Activated T-helper 1 cell treated with anti-CD3 and anti-CD28 coated beads, Interleukin-12 subunit alpha, Interleukin-12 subunit beta, Interleukin-2, Interleukin-4 antibody, amounts not matched to agents 30 ng/mL and 10 ng/mL and 1 ng/mL, durations not matched to agents 14 hours and 24 hours and 36 hours (primary cell): ENCODE measurements around the gene LAMA5. TPM values are rescaled to one million over a fixed set of nuclear protein-coding genes. Genes with fewer than 3 reads are reported as not detected.

ENCODE experiments used
- DNase-seq: peaks from one replicate; pipeline ENCODE4 v3.0.0; 2021; ENCODE audit warnings: low spot score
- H3K27ac Mint-ChIP-seq: one replicate; pipeline ENCODE4 v1.8.0; 2021; ENCODE audit warnings: mild to moderate bottlenecking, mixed read lengths
- H3K27me3 Mint-ChIP-seq: one replicate; pipeline ENCODE4 v1.8.0; 2022; ENCODE audit warnings: mild to moderate bottlenecking, moderate library complexity, mixed read lengths; ENCODE audit not compliant: insufficient read depth
- H3K36me3 Mint-ChIP-seq: one replicate; pipeline ENCODE4 v1.8.0; 2021; ENCODE audit warnings: low read depth, mixed read lengths
- H3K4me1 Mint-ChIP-seq: one replicate; pipeline ENCODE4 v1.8.0; 2021; ENCODE audit warnings: low read depth, mixed read lengths
- H3K4me3 Mint-ChIP-seq: one replicate; pipeline ENCODE4 v1.8.0; 2021; ENCODE audit warnings: mild to moderate bottlenecking, moderate library complexity, mixed read lengths
- H3K9me3 Mint-ChIP-seq: one replicate; pipeline ENCODE4 v1.8.0; 2021; ENCODE audit warnings: mixed read lengths
- intact Hi-C: fragments of 100-400 bp; cut with micrococcal nuclease; formaldehyde crosslinking; loops from one replicate; pipeline ENCODE4 v1.15.1; 2024
- total RNA-seq: library from RNA; stranded (reverse); gene quantifications from 2 replicates; pipeline ENCODE4 v1.2.3, GENCODE V29; 2022

The LAMA5 gene
- total RNA-seq, 1 donor from 2014 or later = 0.83 TPM

GRCh38 chr20:62306414-62307187, 60.5 kb downstream of the LAMA5 start:
- H3K4me3 Mint-ChIP-seq = no peak overlapping the region
- no peaks in the 10 kb centered on the region for H3K27me3 Mint-ChIP-seq
- H3K36me3 Mint-ChIP-seq = peaks cover 21% of the 10 kb centered on the region
- no peak for DNase-seq
- no peaks in the 10 kb centered on the region for H3K9me3 Mint-ChIP-seq
- intact Hi-C loops = no loop called here
- H3K4me1 Mint-ChIP-seq = peaks cover 23% of the 10 kb centered on the region
- no peak overlapping the region for H3K27ac Mint-ChIP-seq

GRCh38 chr20:62305765-62306413, 61.2 kb downstream of the LAMA5 start:
- intact Hi-C loops = no loop called here
- DNase-seq = no peak
- Mint-ChIP-seq H3K36me3 (peaks cover 21% of the 10 kb centered on the region), H3K27ac (no peak overlapping the region), H3K4me3 (peak overlapping the region; percentile 93), H3K4me1 (peaks cover 28% of the 10 kb centered on the region), H3K9me3 (no peaks in the 10 kb centered on the region), H3K27me3 (no peaks in the 10 kb centered on the region)

GRCh38 chr20:62305149-62305764, 61.9 kb downstream of the LAMA5 start:
- no peaks in the 10 kb centered on the region for H3K27me3 Mint-ChIP-seq
- peak overlapping the region; percentile 93 for H3K4me3 Mint-ChIP-seq
- H3K27ac Mint-ChIP-seq = no peak overlapping the region
- peaks cover 21% of the 10 kb centered on the region for H3K36me3 Mint-ChIP-seq
- H3K9me3 Mint-ChIP-seq = no peaks in the 10 kb centered on the region
- intact Hi-C loops = no loop called here
- peaks cover 28% of the 10 kb centered on the region for H3K4me1 Mint-ChIP-seq
- no peak for DNase-seq

- H3K36me3 Mint-ChIP-seq = peaks cover 21% of the 10 kb centered on the region
- intact Hi-C loops = loop anchor here (5.0 kb wide), 3 partner anchors 63 to 292 kb away; partner anchors contain the start of genes LAMA5 and TAF4
- no peaks in the 10 kb centered on the region for H3K27me3 Mint-ChIP-seq
- H3K9me3 Mint-ChIP-seq = no peaks in the 10 kb centered on the region
- H3K4me1 Mint-ChIP-seq = peaks cover 28% of the 10 kb centered on the region
- no peak for DNase-seq
- H3K27ac Mint-ChIP-seq = peak overlapping the region; percentile 70
- peak overlapping the region; percentile 93 for H3K4me3 Mint-ChIP-seq
Measured at GRCh38 chr20:62304331-62305148, 62.6 kb downstream of the LAMA5 start.

GRCh38 chr20:62303340-62304226, 63.5 kb downstream of the LAMA5 start:
- intact Hi-C loops = loop anchor here (1.0 to 5.0 kb wide), 7 partner anchors 18 to 559 kb away; partner anchors contain the start of genes LAMA5, PSMA7, SLCO4A1 and SS18L1
- H3K27ac Mint-ChIP-seq = peak overlapping the region; percentile 70
- peak; percentile 18 for DNase-seq

GRCh38 chr20:62303062-62303339, 64.1 kb downstream of the LAMA5 start:
- peaks cover 28% of the 10 kb centered on the region for H3K4me1 Mint-ChIP-seq
- peak overlapping the region; percentile 98 for H3K4me3 Mint-ChIP-seq
- peak overlapping the region; percentile 100 for H3K27ac Mint-ChIP-seq
- no peaks in the 10 kb centered on the region for H3K27me3 Mint-ChIP-seq
- H3K36me3 Mint-ChIP-seq = peaks cover 15% of the 10 kb centered on the region
- intact Hi-C loops = loop anchor here (1.0 to 5.0 kb wide), 7 partner anchors 18 to 560 kb away; partner anchors contain the start of genes LAMA5, PSMA7, SLCO4A1 and SS18L1
- H3K9me3 Mint-ChIP-seq = no peaks in the 10 kb centered on the region
- DNase-seq = no peak

More at GRCh38 chr20:62303340-62304226, 63.5 kb downstream of the LAMA5 start:
- Mint-ChIP-seq H3K4me3 (peak overlapping the region; percentile 93), H3K27me3 (no peaks in the 10 kb centered on the region), H3K9me3 (no peaks in the 10 kb centered on the region), H3K4me1 (peaks cover 28% of the 10 kb centered on the region), H3K36me3 (peaks cover 18% of the 10 kb centered on the region)

GRCh38 chr20:62302341-62303061, 64.6 kb downstream of the LAMA5 start, which contains the start of gene ADRM1:
Gene ADRM1, plus strand, starts transcription at chr20:62302997. Its CDS starts 572 bp downstream, at chr20:62303569.
- no peaks in the 10 kb centered on the region for H3K27me3 Mint-ChIP-seq
- DNase-seq = peak; percentile 97
- intact Hi-C loops = loop anchor here (1.0 to 5.0 kb wide), 17 partner anchors 19 to 636 kb away; partner anchors contain the start of genes CABLES2, GID8, LAMA5 and OSBPL2
- H3K27ac Mint-ChIP-seq = peak within 1 kb of the TSS; percentile 100
- peaks cover 28% of the 10 kb centered on the region for H3K4me1 Mint-ChIP-seq
- no peaks in the 10 kb centered on the region for H3K9me3 Mint-ChIP-seq
- H3K4me3 Mint-ChIP-seq = peak within 1 kb of the TSS; percentile 98
- peaks cover 15% of the 10 kb centered on the region for H3K36me3 Mint-ChIP-seq

GRCh38 chr20:62301773-62302340, 65.3 kb downstream of the LAMA5 start:
- peak overlapping the region; percentile 98 for H3K4me3 Mint-ChIP-seq
- no peaks in the 10 kb centered on the region for H3K27me3 Mint-ChIP-seq
- peaks cover 15% of the 10 kb centered on the region for H3K36me3 Mint-ChIP-seq
- peak overlapping the region; percentile 100 for H3K27ac Mint-ChIP-seq
- peaks cover 28% of the 10 kb centered on the region for H3K4me1 Mint-ChIP-seq
- peak; percentile 84 for DNase-seq
- intact Hi-C loops = loop anchor here (1.0 to 5.0 kb wide), 16 partner anchors 64 to 636 kb away; partner anchors contain the start of genes CABLES2, GID8, LAMA5 and OSBPL2
- H3K9me3 Mint-ChIP-seq = no peaks in the 10 kb centered on the region

GRCh38 chr20:62301111-62301668, 65.9 kb downstream of the LAMA5 start:
- Mint-ChIP-seq H3K36me3 (peaks cover 15% of the 10 kb centered on the region), H3K4me3 (peak overlapping the region; percentile 98), H3K27me3 (no peaks in the 10 kb centered on the region), H3K9me3 (no peaks in the 10 kb centered on the region), H3K27ac (no peak overlapping the region), H3K4me1 (peaks cover 28% of the 10 kb centered on the region)
- intact Hi-C loops = loop anchor here (5.0 kb wide), 3 partner anchors 66 to 289 kb away; partner anchors contain the start of genes LAMA5 and TAF4
- no peak for DNase-seq

- Mint-ChIP-seq H3K27ac (no peak overlapping the region), H3K36me3 (peaks cover 11% of the 10 kb centered on the region), H3K27me3 (no peaks in the 10 kb centered on the region), H3K9me3 (no peaks in the 10 kb centered on the region), H3K4me1 (peaks cover 24% of the 10 kb centered on the region), H3K4me3 (no peak overlapping the region)
- intact Hi-C loops = loop anchor here (5.0 kb wide), 3 partner anchors 67 to 288 kb away; partner anchors contain the start of genes LAMA5 and TAF4
- no peak for DNase-seq
Measured at GRCh38 chr20:62300319-62300718, 66.8 kb downstream of the LAMA5 start.
